LoVo (cell line): Measurements from ENCODE around the gene DAPK3.

Source experiments
- DNase-seq: peaks from one replicate; pipeline ENCODE4 v3.0.0-alpha.2; 2016; ENCODE audit warnings: low spot score

The DAPK3 gene

DNA sequence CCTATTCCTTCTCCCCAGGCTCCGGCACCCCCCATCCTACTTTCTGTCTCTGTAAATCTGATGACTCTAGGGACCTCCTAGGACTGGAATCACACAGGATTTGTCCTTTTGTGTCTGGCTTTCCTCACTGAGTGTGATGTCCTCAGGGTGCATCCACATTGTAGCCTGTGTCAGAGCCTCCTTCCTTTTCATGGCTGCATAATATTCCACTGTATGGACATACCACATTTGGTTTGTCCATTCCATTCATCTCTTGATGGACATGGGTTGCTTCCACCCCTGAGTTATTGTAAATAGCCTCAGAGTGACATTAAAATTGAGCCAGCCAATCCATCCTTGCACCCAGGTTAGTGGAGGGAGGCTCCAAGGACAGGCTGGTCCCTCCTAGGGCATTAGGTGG, 60.8 kb downstream of the DAPK3 start:
- DNase-seq = no peak
